Measurements from ENCODE around the gene MRM1.
"Not testable (repeated sequence)": the region's sequence is repeated elsewhere in the genome, so short reads cannot be mapped to it uniquely, and the experiment has no call there.

DNA sequence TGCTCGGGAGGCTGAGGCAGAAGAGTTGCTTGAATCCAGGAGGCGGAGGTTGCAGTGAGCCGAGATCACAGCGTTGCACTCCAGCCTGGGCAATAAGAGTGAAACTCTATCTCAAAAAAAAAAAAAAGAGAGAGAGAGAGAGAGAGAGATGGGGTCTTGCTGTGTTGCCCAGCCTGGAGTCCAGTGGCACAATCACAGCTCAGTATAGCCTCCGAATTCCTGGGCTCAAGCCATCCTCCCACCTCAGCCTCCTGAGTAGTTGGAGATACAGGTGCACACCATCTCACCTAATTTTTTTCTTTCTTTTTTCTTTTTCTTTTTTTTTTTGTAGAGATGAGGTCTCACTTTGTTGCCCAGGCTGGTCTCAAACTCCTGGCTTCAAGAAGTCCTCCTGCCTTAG lies 3.6 kb downstream of the MRM1 start:
- TF ChIP-seq, protein P1, sequence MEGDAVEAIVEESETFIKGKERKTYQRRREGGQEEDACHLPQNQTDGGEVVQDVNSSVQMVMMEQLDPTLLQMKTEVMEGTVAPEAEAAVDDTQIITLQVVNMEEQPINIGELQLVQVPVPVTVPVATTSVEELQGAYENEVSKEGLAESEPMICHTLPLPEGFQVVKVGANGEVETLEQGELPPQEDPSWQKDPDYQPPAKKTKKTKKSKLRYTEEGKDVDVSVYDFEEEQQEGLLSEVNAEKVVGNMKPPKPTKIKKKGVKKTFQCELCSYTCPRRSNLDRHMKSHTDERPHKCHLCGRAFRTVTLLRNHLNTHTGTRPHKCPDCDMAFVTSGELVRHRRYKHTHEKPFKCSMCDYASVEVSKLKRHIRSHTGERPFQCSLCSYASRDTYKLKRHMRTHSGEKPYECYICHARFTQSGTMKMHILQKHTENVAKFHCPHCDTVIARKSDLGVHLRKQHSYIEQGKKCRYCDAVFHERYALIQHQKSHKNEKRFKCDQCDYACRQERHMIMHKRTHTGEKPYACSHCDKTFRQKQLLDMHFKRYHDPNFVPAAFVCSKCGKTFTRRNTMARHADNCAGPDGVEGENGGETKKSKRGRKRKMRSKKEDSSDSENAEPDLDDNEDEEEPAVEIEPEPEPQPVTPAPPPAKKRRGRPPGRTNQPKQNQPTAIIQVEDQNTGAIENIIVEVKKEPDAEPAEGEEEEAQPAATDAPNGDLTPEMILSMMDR (optimal IDR thresholded peaks at IDR 0.05 in 1 of 3, IDR thresholded peaks at IDR 0.05 in 1 of 3, conservative IDR thresholded peaks at IDR 0.05 in 1 of 3; ENCODE audit: extremely low read depth in 1 of 3, insufficient read depth in 2 of 3, low read length in 3 of 3) = not testable (repeated sequence)
- not testable (repeated sequence) for TF ChIP-seq EZH2 (IDR thresholded peaks at IDR 0.05; ENCODE audit: low read length)

All from keratinocyte (primary cell).